HG03045 (cell line): Measurements from ENCODE around the gene WDR5.
A peak's percentile ranks its signal among the peaks of the same experiment; 100 is the strongest.

Experiments used
- ATAC-seq: cut with Tn5 transposase; IDR thresholded peaks from one replicate; pipeline ENCODE4 v1.9.1; 2021; ENCODE audit warnings: mild to moderate bottlenecking, moderate library complexity; ENCODE audit not compliant: unreplicated experiment

WDR5 gene

DNA sequence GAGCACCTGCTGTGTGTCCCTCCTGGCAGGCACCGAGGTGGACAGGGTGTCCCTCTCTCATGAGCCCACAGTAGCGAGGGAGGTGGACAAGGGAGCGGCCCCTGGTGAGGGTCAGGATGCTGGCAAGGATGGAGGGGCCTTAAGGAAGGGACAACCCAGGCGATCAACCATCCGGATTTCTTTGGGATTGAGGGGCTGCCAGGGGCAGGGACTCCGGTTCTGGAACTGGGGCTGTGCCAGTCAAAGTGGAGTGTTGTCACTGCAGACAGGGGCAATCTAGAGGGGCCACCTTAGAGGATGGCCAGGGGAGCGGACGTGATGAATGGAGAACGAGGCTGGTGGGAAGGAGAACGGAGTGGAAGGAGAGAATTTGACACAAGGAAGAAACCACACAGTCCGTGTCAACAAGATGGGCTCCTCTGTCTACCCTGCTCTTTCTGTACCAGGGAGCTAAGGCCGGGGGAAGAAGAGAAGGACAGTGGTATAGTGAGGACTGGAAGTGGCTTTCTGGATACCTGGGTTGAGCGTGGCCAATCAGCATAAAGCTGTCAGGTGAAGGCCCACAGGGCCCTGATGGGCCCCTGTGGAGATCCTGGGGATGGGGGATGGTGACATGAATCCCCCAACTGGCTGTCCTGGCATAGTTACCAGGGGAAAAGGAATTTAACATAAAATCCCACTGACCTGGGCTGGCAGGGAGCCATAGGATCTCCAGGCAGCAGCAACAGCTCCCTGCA lies 4.2 kb upstream of the WDR5 start:
- no peak for ATAC-seq

GRCh38 chr9:134132208-134132870 lies 3.5 kb upstream of the WDR5 start:
- no peak for ATAC-seq

DNA sequence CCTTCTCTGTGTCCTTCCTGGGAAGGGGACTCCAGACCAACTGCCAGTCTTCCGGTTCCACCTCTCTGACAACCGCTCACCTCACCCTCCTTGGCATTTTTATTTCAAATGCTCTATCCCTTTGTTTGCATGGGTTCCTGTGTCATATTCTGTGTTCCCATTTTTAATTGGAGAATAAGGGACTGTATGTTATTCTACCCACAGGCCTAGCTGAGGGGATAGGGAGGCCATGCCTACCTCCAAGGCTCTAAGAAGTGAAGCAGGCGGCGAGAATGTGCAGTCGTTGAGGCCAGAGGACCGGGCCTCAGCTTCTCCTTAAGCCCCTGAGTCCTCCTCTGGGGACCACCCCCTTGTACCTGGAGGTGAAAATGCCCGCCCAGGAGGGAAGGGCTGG lies 936 bp upstream of the WDR5 start:
- ATAC-seq: no peak

GRCh38 chr9:134136118-134136995 lies 475 bp downstream of the WDR5 start:
- ATAC-seq: peak; percentile 11

DNA sequence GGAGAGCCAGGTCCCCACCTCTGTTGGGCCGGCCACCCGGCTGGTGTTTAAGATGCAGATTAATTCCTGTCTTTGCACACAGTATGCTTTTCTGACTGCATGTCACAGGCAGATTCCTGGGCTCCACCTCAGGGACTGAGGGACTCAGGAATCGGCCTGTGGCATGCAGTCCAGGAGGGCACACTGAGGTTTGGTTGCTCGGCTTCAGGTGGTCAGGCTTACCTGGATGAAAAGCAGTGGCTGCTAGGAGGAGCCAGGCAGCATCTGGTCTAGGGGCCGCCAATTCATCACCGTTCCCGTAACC lies 1.1 kb downstream of the WDR5 start:
- ATAC-seq: no peak

- ATAC-seq: no peak
These were observed 2.4 kb downstream of the WDR5 start for GRCh38 chr9:134138292-134138691.

DNA sequence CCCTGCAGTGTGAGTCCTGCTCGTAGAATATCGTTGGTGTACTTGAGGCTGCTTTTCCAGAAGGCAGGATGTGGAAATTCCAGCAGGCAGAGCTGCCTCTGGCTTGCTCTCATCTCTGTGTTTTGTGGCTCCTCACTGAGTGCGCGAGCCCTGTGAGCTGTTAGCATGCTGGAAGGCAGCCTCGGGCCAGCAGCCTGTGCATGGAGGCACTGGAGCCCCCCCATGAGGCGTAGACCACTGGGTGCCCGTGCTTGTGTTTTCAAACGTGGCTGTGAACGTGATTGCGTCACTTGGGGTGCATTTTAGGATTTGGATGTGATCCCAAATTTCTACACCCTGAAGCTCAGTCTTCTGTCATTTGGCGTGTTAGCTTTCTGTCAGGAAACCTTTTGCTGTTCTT lies 3.2 kb downstream of the WDR5 start:
- ATAC-seq: no peak

- no peak for ATAC-seq
These were observed 6.0 kb downstream of the WDR5 start for GRCh38 chr9:134141906-134142305.

DNA sequence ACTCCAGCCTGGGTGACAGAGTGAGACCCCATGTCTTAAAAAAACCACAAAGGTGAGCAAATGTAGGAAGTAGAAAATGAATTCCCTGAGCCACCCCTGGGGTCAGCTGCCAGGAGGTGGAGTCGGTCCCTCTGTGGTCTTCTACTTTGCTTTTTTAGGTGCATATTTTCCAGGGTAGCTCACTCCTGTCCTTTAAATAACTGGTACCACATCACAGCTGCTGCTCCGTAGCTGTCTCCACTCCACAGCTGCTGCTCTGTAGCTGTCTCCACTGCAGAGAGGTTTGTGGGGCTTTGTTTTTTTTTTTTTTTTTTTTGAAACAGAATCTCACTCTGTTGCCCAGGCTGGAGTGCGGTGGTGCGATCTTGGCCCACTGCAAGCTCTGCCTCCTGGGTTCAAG lies 8.9 kb downstream of the WDR5 start:
- ATAC-seq: no peak

GRCh38 chr9:134145262-134145661 lies 9.4 kb downstream of the WDR5 start:
- no peak for ATAC-seq

DNA sequence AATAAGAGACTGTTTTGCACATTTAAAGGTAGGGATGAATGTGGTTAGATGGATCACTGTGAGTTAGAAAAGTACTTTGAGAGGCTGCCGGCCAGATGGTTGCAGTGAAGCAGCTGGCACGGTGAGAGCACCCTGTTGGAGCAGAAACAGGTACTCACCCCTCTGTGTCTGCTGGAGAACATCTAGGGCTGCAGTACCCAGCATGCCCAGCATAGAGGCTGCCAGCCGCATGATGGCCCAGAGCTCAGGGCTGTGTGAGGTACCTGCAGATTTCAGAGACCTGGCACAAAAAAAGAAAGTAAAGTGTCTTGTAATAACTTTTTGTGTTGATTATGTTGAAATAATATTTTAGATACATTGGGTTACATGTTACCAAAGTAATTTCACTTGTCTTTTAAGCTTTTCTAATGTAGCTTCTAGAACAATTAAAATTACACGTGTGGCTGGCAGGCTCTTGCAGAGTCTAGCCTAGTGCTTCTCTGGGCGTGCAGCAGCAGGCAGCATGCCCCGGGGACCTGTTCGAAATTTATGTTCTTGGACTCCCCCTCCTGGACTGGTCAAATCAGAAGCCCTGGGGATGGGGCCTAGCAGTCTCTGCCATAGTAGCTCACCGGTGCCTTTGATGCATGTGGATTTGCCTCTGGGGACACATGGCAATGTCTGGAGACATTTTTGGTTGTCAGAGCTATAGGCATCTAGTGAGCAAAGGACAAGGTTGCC lies 11.1 kb downstream of the WDR5 start:
- no peak for ATAC-seq

DNA sequence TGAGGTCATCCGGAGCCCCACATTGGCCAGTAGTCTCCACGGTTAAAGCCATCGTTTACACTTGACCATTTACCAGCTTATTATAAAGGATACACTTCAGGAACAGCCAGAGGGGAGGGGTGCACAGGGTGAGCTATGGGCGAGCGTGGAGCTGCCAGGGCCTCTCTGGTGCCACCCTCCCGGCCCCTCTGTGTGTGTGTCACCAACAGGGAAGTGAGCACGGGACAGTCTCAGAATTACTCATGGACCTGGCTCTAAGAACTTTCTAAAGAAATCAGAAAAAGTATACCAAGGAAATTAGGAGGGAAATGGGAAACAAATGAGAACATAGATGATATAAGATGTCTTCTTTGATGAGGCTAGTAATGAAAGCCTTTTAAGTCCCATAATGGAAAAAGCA lies 13.5 kb downstream of the WDR5 start:
- no peak for ATAC-seq

GRCh38 chr9:134150557-134151214 lies 14.8 kb downstream of the WDR5 start:
- no peak for ATAC-seq

DNA sequence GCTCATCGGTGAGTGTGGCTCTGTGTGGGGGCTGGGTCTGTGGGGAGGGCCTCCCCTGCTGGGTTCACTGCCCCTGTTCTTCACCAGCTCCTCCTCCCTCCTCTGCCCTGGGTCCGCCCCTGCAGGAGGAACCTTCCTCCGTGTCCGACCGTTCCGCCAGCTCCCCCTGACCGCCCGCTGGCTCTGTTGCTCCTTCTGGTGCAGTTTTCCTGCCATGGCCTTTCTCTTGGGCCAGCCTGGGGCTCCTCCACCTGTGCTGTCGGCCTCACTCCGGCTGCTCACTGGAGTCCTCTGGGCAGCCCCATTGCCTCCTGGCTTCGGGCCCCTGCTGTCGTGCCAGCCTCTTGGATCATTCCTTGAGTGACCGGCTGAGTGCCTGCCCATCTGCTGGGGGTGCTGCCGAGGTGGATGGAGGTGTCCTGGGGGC lies 16.2 kb downstream of the WDR5 start:
- ATAC-seq: no peak

DNA sequence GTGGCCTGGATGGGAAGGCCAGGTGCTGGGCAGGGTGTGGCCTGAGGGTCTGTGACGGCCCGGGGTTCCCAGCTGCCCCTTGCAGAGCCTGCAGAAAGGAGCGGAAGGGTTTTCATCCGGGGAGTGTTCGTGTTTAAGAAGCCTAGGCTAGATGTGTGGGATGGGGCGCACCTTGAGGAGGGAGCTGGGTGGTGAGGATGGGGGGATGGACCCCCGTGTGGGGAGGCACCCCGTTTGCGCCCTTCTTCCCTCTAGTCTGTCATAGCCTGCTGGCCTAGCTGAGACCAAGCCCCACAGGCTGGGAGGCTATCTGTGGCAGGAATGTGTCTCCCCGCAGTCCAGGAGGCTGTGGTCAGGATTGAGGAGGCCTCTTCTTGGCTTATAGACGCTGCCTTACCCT lies 16.6 kb downstream of the WDR5 start:
- no peak for ATAC-seq

GRCh38 chr9:134153450-134153849 lies 17.6 kb downstream of the WDR5 start:
- ATAC-seq: no peak

DNA sequence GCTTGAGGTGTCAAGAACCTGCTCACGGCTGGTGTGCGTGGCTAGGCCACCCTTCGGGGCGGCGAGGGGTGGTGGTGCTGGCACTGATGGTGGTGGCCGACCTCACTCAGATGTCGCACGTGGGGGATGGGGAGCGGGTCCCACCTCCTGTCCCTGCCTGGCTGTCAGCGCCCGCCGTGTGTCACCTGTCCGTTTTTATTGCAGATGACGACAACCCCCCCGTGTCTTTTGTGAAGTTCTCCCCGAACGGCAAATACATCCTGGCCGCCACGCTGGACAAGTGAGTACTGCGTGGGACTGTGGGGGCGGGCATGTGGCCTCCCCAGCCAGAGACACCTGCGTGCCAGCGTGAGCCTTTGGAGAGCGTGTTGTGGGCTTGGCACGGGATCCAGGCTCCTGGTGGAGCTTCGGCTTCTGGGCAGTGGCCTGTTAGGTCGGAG lies 18.4 kb downstream of the WDR5 start:
- ATAC-seq: no peak

- no peak for ATAC-seq
These were observed 20.0 kb downstream of the WDR5 start for GRCh38 chr9:134155812-134156377.

- no peak for ATAC-seq
These were observed 20.9 kb downstream of the WDR5 start for GRCh38 chr9:134156564-134157377.
